Fibroblast of the conjunctiva (primary cell): ENCODE results near the gene CPN2.

ENCODE experiments used
- DNase-seq: peaks from one replicate; pipeline ENCODE4 v3.0.0-alpha.2; 2010; ENCODE audit warnings: low read depth

CPN2 gene

GRCh38 chr3:194294895-194295214 is 56.3 kb downstream of the CPN2 start:
- DNase-seq, result no peak

- DNase-seq, result no peak
Measured at GRCh38 chr3:194294199-194294894, 56.8 kb downstream of the CPN2 start.

GRCh38 chr3:194293546-194294198 is 57.5 kb downstream of the CPN2 start:
- no peak for DNase-seq

GRCh38 chr3:194292331-194292730 is 58.8 kb downstream of the CPN2 start:
- no peak for DNase-seq
